OCI-LY7 (cell line): ENCODE results near the gene MS4A8.

ENCODE experiments used
- CTCF ChIP-seq: fragments of 200-600 bp; sonication (generic); conservative IDR thresholded peaks from 2 replicates; pipeline ENCODE4 v1.5.1; 2014; ENCODE audit warnings: mild to moderate bottlenecking, antibody characterized with exemption, low read length, moderate library complexity, mixed read lengths
- EZH2phosphoT487 ChIP-seq: fragments of 200-600 bp; sonication (generic); IDR thresholded peaks from 2 replicates; pipeline ENCODE4 v1.6.1; 2018; ENCODE audit warnings: low read depth, borderline replicate concordance, mild to moderate bottlenecking, mixed run types, antibody characterized with exemption, low read length, moderate library complexity, mixed read lengths

- no peak for TF ChIP-seq CTCF
- no peak for TF ChIP-seq EZH2phosphoT487
These were observed 49.4 kb downstream of the MS4A8 start for GRCh38 chr11:60748821-60749220.
